Neural cell (in vitro differentiated cells): ENCODE results near the gene TRMT61B. TPM values are rescaled to one million over a fixed set of nuclear protein-coding genes. Genes with fewer than 3 reads are reported as not detected.

Experiments used
- H2AFZ ChIP-seq: fragments of 200-600, 300-800 bp; sonication (generic), shearing (Covaris generic); 2 replicates; pipeline ENCODE4 v1.6.0; 2014; ENCODE audit warnings: low read depth, mild to moderate bottlenecking, antibody characterized with exemption, low read length, moderate library complexity
- H3F3A ChIP-seq: fragments of 200-600 bp; shearing (Covaris generic); 2 replicates; pipeline ENCODE4 v1.6.1; 2016; ENCODE audit warnings: mild to moderate bottlenecking, moderate library complexity, mixed read lengths, antibody characterized with exemption, low read length; ENCODE audit not compliant: insufficient read depth, poor library complexity, severe bottlenecking
- H3K27ac ChIP-seq: fragments of 200-600, 300-800 bp; sonication (generic), shearing (Covaris generic); 2 replicates; pipeline ENCODE4 v1.5.1; 2014; ENCODE audit warnings: mild to moderate bottlenecking, low read length, moderate library complexity
- H3K27me3 ChIP-seq: fragments of 300-800, 200-600 bp; sonication (generic), shearing (Covaris generic); 2 replicates; pipeline ENCODE4 v1.6.0; 2014; ENCODE audit warnings: mild to moderate bottlenecking, low read depth, low read length, moderate library complexity; ENCODE audit not compliant: insufficient read depth
- H3K36me3 ChIP-seq: fragments of 300-800, 200-600 bp; sonication (generic), shearing (Covaris generic); 2 replicates; pipeline ENCODE4 v1.5.1; 2014; ENCODE audit warnings: mild to moderate bottlenecking, antibody characterized with exemption, low read length, moderate library complexity; ENCODE audit not compliant: insufficient read depth
- H3K4me2 ChIP-seq: fragments of 300-800, 200-600 bp; sonication (generic), shearing (Covaris generic); 2 replicates; pipeline ENCODE4 v1.6.0; 2014; ENCODE audit warnings: mild to moderate bottlenecking, low read length
- H3K4me3 ChIP-seq: fragments of 300-800, 200-600 bp; sonication (generic), shearing (Covaris generic); 2 replicates; pipeline ENCODE4 v1.5.1; 2014; ENCODE audit warnings: mild to moderate bottlenecking, low read length, moderate library complexity
- H3K79me2 ChIP-seq: fragments of 200-600 bp; shearing (Covaris generic); replicated peaks from 2 replicates; pipeline ENCODE4 v1.6.0; 2014; ENCODE audit warnings: mild to moderate bottlenecking, low read length, moderate library complexity; ENCODE audit not compliant: insufficient read depth
- H3K9ac ChIP-seq: fragments of 300-800, 200-600 bp; sonication (generic), shearing (Covaris generic); 2 replicates; pipeline ENCODE4 v1.6.1; 2016; ENCODE audit warnings: mild to moderate bottlenecking, low read length, mixed read lengths
- H3K9me2 ChIP-seq: fragments of 200-600 bp; shearing (Covaris generic); 2 replicates; pipeline ENCODE4 v1.6.1; 2016; ENCODE audit warnings: mild to moderate bottlenecking, low read length, mixed read lengths; ENCODE audit not compliant: insufficient read depth
- H3K9me3 ChIP-seq: fragments of 200-600, 300-800 bp; sonication (generic), shearing (Covaris generic); 2 replicates; pipeline ENCODE4 v1.6.1; 2016; ENCODE audit warnings: mild to moderate bottlenecking, mixed run types, low read length, moderate library complexity, mixed read lengths
- H4K20me1 ChIP-seq: fragments of 200-600 bp; shearing (Covaris generic); 2 replicates; pipeline ENCODE4 v1.6.1; 2016; ENCODE audit warnings: mild to moderate bottlenecking, mixed run types; ENCODE audit not compliant: insufficient read depth
- CTCF ChIP-seq: fragments of 450-650 bp; IDR thresholded peaks from 2 replicates; pipeline ENCODE4 v1.5.1; 2014; ENCODE audit warnings: antibody characterized with exemption, mild to moderate bottlenecking, moderate library complexity; ENCODE audit not compliant: poor library complexity, severe bottlenecking
- EP300 ChIP-seq: fragments of 450-650 bp; conservative IDR thresholded peaks from 2 replicates; pipeline ENCODE4 v1.6.1; 2014; ENCODE audit warnings: antibody characterized with exemption, mild to moderate bottlenecking, moderate library complexity; ENCODE audit not compliant: poor library complexity, severe bottlenecking
- EZH2 ChIP-seq: fragments of 200-600, 300-800 bp; shearing (Covaris generic), sonication (generic); IDR thresholded peaks from 2 replicates; pipeline ENCODE4 v1.6.1; 2014; ENCODE audit warnings: antibody characterized with exemption, low read length, borderline replicate concordance, mild to moderate bottlenecking; ENCODE audit not compliant: insufficient read depth, poor library complexity, severe bottlenecking
- MXI1 ChIP-seq: fragments of 450-650 bp; conservative IDR thresholded peaks from 2 replicates; pipeline ENCODE4 v1.6.1; 2014; ENCODE audit warnings: antibody characterized with exemption, mild to moderate bottlenecking; ENCODE audit not compliant: poor library complexity, severe bottlenecking
- POLR2AphosphoS5 ChIP-seq: IDR thresholded peaks from 2 replicates; pipeline ENCODE4 v1.6.1; 2012
- RAD21 ChIP-seq: fragments of 450-650 bp; conservative IDR thresholded peaks from 2 replicates; pipeline ENCODE4 v1.6.1; 2014; ENCODE audit warnings: antibody characterized with exemption, mild to moderate bottlenecking, moderate library complexity
- REST ChIP-seq: IDR thresholded peaks from 2 replicates; pipeline ENCODE4 v1.6.1; 2012; ENCODE audit warnings: borderline replicate concordance
- SMC3 ChIP-seq: fragments of 450-650 bp; conservative IDR thresholded peaks from 2 replicates; pipeline ENCODE4 v1.6.1; 2014; ENCODE audit warnings: antibody characterized with exemption, mild to moderate bottlenecking, moderate library complexity; ENCODE audit not compliant: poor library complexity
- TAF1 ChIP-seq: IDR thresholded peaks from 2 replicates; pipeline ENCODE4 v1.6.1; 2012; ENCODE audit warnings: low read depth
- polyA plus RNA-seq: library from polyadenylated mRNA; depleted of rRNA; stranded (reverse); fragments of >200 nt; gene quantifications from 2 replicates; pipeline ENCODE4 v1.2.3, GENCODE V29; 2014

Gene TRMT61B
- polyA plus RNA-seq, 1 donor from 2014 or later, result 35.1 TPM

- Histone ChIP-seq H3K27me3 (no peaks in the 10 kb centered on the region), H3K36me3 (no peaks in the 10 kb centered on the region), H3K9me3 (no peaks in the 10 kb centered on the region), H3K79me2 (no peaks in the 10 kb centered on the region), H4K20me1 (no peaks in the 10 kb centered on the region), H3K4me3 (no peak overlapping the region), H2AFZ (no peak overlapping the region), H3K27ac (no peak overlapping the region), H3F3A (no peaks in the 10 kb centered on the region), H3K4me2 (no peak overlapping the region), H3K9ac (no peak overlapping the region), H3K9me2 (no peaks in the 10 kb centered on the region)
- TF ChIP-seq MXI1 (no peak), RAD21 (no peak), CTCF (no peak), TAF1 (no peak), POLR2AphosphoS5 (no peak), REST (no peak), EZH2 (no peak), EP300 (no peak)
These were observed 48.1 kb downstream of the TRMT61B start for GRCh38 chr2:28822036-28822435.

GRCh38 chr2:28821295-28821958 is 48.7 kb downstream of the TRMT61B start:
- no peaks in the 10 kb centered on the region for H3K9me3 ChIP-seq
- no peaks in the 10 kb centered on the region for H4K20me1 ChIP-seq
- H3K4me3 ChIP-seq, result no peak overlapping the region
- no peaks in the 10 kb centered on the region for H3F3A ChIP-seq
- no peak overlapping the region for H3K27ac ChIP-seq
- H3K79me2 ChIP-seq, result no peaks in the 10 kb centered on the region
- H3K9ac ChIP-seq, result no peak overlapping the region
- no peak for TF ChIP-seq EP300
- no peak for TF ChIP-seq EZH2
- peak; percentile 79 for TF ChIP-seq CTCF
- no peak for TF ChIP-seq REST
- TF ChIP-seq RAD21, result peak; percentile 77
- no peak for TF ChIP-seq TAF1
- TF ChIP-seq MXI1, result no peak
- peak; percentile 73 for TF ChIP-seq SMC3
- no peak for TF ChIP-seq POLR2AphosphoS5
- H3K9me2 ChIP-seq, result no peaks in the 10 kb centered on the region
- no peak overlapping the region for H2AFZ ChIP-seq
- no peak overlapping the region for H3K4me2 ChIP-seq
- no peaks in the 10 kb centered on the region for H3K36me3 ChIP-seq
- no peaks in the 10 kb centered on the region for H3K27me3 ChIP-seq
